ENCODE results near the gene NAALADL2. TPM values are rescaled to one million over a fixed set of nuclear protein-coding genes. Genes with fewer than 3 reads are reported as not detected.

Gene NAALADL2
- total RNA-seq, 1 experiment from 2014 or later: 1.6 TPM

DNA sequence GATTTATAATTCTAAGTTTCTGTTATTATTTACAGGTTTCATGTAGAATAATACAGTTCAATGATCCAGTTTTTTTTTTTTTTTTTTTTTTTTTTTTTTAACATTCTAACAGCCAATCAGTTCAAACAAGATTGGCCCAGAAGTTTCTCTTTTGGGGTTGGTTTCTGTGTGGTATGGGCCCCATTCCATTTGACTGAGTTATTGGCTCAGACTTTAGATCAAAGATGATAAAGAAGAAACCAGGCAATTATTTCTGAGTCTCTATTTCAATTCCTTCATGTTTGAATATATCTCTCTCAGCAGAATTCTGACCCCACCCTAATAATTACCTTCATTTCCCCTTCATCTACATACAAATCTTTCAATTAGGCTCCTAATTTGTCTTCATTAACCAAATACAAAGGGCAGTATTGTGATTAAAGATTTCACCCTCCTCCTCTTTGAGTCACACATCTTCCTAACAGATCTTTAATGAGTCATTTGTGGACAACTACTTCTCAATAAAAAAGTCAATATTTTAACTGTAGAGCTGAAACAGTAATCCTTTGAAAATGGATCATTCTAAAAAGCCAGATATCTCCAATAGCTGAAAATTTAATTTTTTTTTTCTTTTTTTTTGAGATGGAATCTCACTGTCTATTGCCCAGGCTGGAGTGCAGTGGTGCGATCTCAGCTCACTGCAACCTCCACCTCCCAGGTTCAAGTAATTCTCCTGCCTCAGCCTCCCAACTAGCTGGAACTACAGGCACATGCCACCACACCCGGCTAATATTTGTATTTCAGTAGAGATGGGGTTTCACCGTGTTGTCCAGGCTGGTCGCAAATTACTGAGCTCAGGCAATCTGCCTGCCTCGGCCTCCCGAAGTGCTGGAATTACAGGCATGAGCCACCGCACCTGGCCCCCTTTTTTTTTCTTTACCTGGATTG, 878.8 kb downstream of the NAALADL2 start:
- H3K4me2 ChIP-seq (ENCODE audit: insufficient read depth, insufficient read length, low read length): no peak overlapping the region
- H3K9ac ChIP-seq (ENCODE audit: extremely low read depth, insufficient read length, low read length): no peak overlapping the region
- H3K9me3 ChIP-seq (ENCODE audit: control insufficient read depth, low read depth, low read length): no peaks in the 10 kb centered on the region
- H2BK12ac ChIP-seq (ENCODE audit: insufficient read length, low read depth, low read length): no peak overlapping the region
- no peak overlapping the region for H3K56ac ChIP-seq (ENCODE audit: insufficient read length, low read depth, low read length)
- no peaks in the 10 kb centered on the region for H3K4me1 Mint-ChIP-seq
- H4K5ac ChIP-seq (ENCODE audit: insufficient read length, low read depth, low read length): no peak overlapping the region
- H3K14ac ChIP-seq (ENCODE audit: insufficient read depth, low read length): no peak overlapping the region
- no peak overlapping the region for H2BK5ac ChIP-seq (ENCODE audit: insufficient read length, low read length)
- H3K27me3 Mint-ChIP-seq (ENCODE audit: low read depth): no peaks in the 10 kb centered on the region
- peaks cover 9 to 23% (median 16%) of the 10 kb centered on the region in 3 experiments for H3K36me3 Mint-ChIP-seq (ENCODE audit: insufficient read depth in 1 of 3, low read depth in 3 of 3)
- H3K27ac Mint-ChIP-seq: no peak overlapping the region
- H3K18ac ChIP-seq (ENCODE audit: insufficient read length, low read depth, low read length): no peak overlapping the region
- no peak overlapping the region for H3K27ac ChIP-seq (ENCODE audit: insufficient read length, low read depth, low read length)
- no peak overlapping the region for H2BK15ac ChIP-seq (ENCODE audit: low read depth, low read length)
- no peaks in the 10 kb centered on the region for H3K27me3 ChIP-seq (ENCODE audit: insufficient read depth, low read length)
- H2BK20ac ChIP-seq (ENCODE audit: low read depth, low read length, poor library complexity, severe bottlenecking): no peak overlapping the region
- no peak overlapping the region for H3K4ac ChIP-seq (ENCODE audit: low read depth, low read length)
- no peak overlapping the region for H3T11ph ChIP-seq (ENCODE audit: low read length)
- H4K91ac ChIP-seq (ENCODE audit: insufficient read length, low read depth, low read length): no peak overlapping the region
- no peaks in the 10 kb centered on the region for H3K4me1 ChIP-seq (ENCODE audit: insufficient read depth, low read length)
- no peaks in the 10 kb centered on the region for H3K23me2 ChIP-seq (ENCODE audit: insufficient read length, low read depth, low read length, poor library complexity, severe bottlenecking)
- H3K4me3 Mint-ChIP-seq: no peak overlapping the region
- DNase-seq: no peak
- H3K23ac ChIP-seq (ENCODE audit: insufficient read length, low read depth, low read length): no peak overlapping the region
- peaks cover 15 to 30% of the 10 kb centered on the region in 2 experiments; a peak in 4 of 5 replicates for H3K9me3 Mint-ChIP-seq
- no peaks in the 10 kb centered on the region for H4K20me1 ChIP-seq (ENCODE audit: control insufficient read depth, insufficient read depth, insufficient read length)
- H2AK5ac ChIP-seq (ENCODE audit: insufficient read length, low read length): no peak overlapping the region
- WGBS (ENCODE audit: extremely low coverage, insufficient read length, low lambda C conversion rate): no CpG with 5 or more reads among the region's 7 CpGs
- TF ChIP-seq CTCF (conservative IDR thresholded peaks at IDR 0.05): no peak
- no peak overlapping the region for H2AFZ ChIP-seq (ENCODE audit: low read length)
- H3K79me2 ChIP-seq (ENCODE audit: insufficient read depth, low read length): no peaks in the 10 kb centered on the region
- H3K79me1 ChIP-seq (ENCODE audit: insufficient read depth, low read depth, low read length, poor library complexity, severe bottlenecking): no peaks in the 10 kb centered on the region
- H4K8ac ChIP-seq (replicated peaks; ENCODE audit: insufficient read length, low read depth, low read length): no peak overlapping the region
- no peak overlapping the region for H2BK120ac ChIP-seq (ENCODE audit: low read depth, low read length, poor library complexity, severe bottlenecking)

Data from H9 (cell line).